ENCODE measurements around the gene PSMB3. TPM values are rescaled to one million over a fixed set of nuclear protein-coding genes. Genes with fewer than 3 reads are reported as not detected.
"Not testable (repeated sequence)": the region's sequence is repeated elsewhere in the genome, so short reads cannot be mapped to it uniquely, and the experiment has no call there.

PSMB3 gene
- total RNA-seq, 2 donors from 2014 or later: 78.5 to 85.5 TPM

GRCh38 chr17:38724337-38724988 is 28.1 kb upstream of the PSMB3 start:
- no peak for ATAC-seq
- H3K36me3 Mint-ChIP-seq (ENCODE audit: low read depth): peaks cover 2% of the 10 kb centered on the region
- H3K27ac Mint-ChIP-seq: peak overlapping the region; percentile 45

GRCh38 chr17:38725066-38725465 is 27.5 kb upstream of the PSMB3 start:
- Mint-ChIP-seq H3K4me1 (peaks cover 39% of the 10 kb centered on the region), H3K4me3 (no peak overlapping the region), H3K27me3 (no peaks in the 10 kb centered on the region), H3K27ac (peak overlapping the region; percentile 45), H3K36me3 (ENCODE audit: low read depth) (peaks cover 2% of the 10 kb centered on the region)
- H3K9me3 ChIP-seq (ENCODE audit: control insufficient read depth, low read length, poor library complexity, severe bottlenecking): no peaks in the 10 kb centered on the region
- ATAC-seq: no peak
- DNase-seq: no peak

More at GRCh38 chr17:38724337-38724988, 28.1 kb upstream of the PSMB3 start:
- Mint-ChIP-seq H3K4me1 (peaks cover 37% of the 10 kb centered on the region), H3K27me3 (no peaks in the 10 kb centered on the region), H3K4me3 (no peak overlapping the region)
- no peak for DNase-seq
- H3K9me3 ChIP-seq (ENCODE audit: control insufficient read depth, low read length, poor library complexity, severe bottlenecking): no peaks in the 10 kb centered on the region

- not testable (repeated sequence) for H3K36me3 Mint-ChIP-seq (ENCODE audit: low read depth); H3K9me3 ChIP-seq (ENCODE audit: control insufficient read depth, low read length, poor library complexity, severe bottlenecking); DNase-seq; ATAC-seq; H3K27me3 Mint-ChIP-seq
- peak overlapping the region; percentile 41 for H3K4me3 Mint-ChIP-seq
- peak overlapping the region; percentile 93 for H3K27ac Mint-ChIP-seq
- peaks cover 40% of the 10 kb centered on the region for H3K4me1 Mint-ChIP-seq
Measured at GRCh38 chr17:38726145-38726544, 26.4 kb upstream of the PSMB3 start.

- Mint-ChIP-seq H3K36me3 (ENCODE audit: low read depth) (peaks cover 2% of the 10 kb centered on the region), H3K27ac (peak overlapping the region; percentile 93), H3K4me3 (peak overlapping the region; percentile 81), H3K27me3 (no peaks in the 10 kb centered on the region), H3K4me1 (peaks cover 45% of the 10 kb centered on the region)
- ATAC-seq (peak; percentile 28), DNase-seq (no peak)
- no peaks in the 10 kb centered on the region for H3K9me3 ChIP-seq (ENCODE audit: control insufficient read depth, low read length, poor library complexity, severe bottlenecking)
Measured at GRCh38 chr17:38727736-38728135, 24.8 kb upstream of the PSMB3 start.

- no peaks in the 10 kb centered on the region for H3K9me3 ChIP-seq (ENCODE audit: control insufficient read depth, low read length, poor library complexity, severe bottlenecking)
- DNase-seq (peak; percentile 30 to 63 (median 40)), ATAC-seq (peak; percentile 63)
- Mint-ChIP-seq H3K36me3 (ENCODE audit: low read depth) (peaks cover 4% of the 10 kb centered on the region), H3K27me3 (no peaks in the 10 kb centered on the region), H3K27ac (peak overlapping the region; percentile 93), H3K4me1 (peaks cover 48% of the 10 kb centered on the region), H3K4me3 (peak overlapping the region; percentile 81)
Measured at GRCh38 chr17:38728290-38728831, 24.2 kb upstream of the PSMB3 start.

GRCh38 chr17:38729368-38729885 is 23.1 kb upstream of the PSMB3 start:
- H3K4me3 Mint-ChIP-seq: peak overlapping the region; percentile 81
- H3K9me3 ChIP-seq (ENCODE audit: control insufficient read depth, low read length, poor library complexity, severe bottlenecking): no peaks in the 10 kb centered on the region
- H3K36me3 Mint-ChIP-seq (ENCODE audit: low read depth): peaks cover 4% of the 10 kb centered on the region
- H3K4me1 Mint-ChIP-seq: peaks cover 53% of the 10 kb centered on the region
- peak overlapping the region; percentile 93 for H3K27ac Mint-ChIP-seq
- H3K27me3 Mint-ChIP-seq: no peaks in the 10 kb centered on the region
- ATAC-seq (no peak), DNase-seq (no peak)

- H3K27me3 Mint-ChIP-seq: no peaks in the 10 kb centered on the region
- peak; percentile 86 to 92 (median 86) for DNase-seq
- H3K4me1 Mint-ChIP-seq: peaks cover 54% of the 10 kb centered on the region
- peak within 1 kb of the TSS; percentile 98 for H3K27ac Mint-ChIP-seq
- no peaks in the 10 kb centered on the region for H3K9me3 ChIP-seq (ENCODE audit: control insufficient read depth, low read length, poor library complexity, severe bottlenecking)
- peaks cover 4% of the 10 kb centered on the region for H3K36me3 Mint-ChIP-seq (ENCODE audit: low read depth)
- peak; percentile 85 for ATAC-seq
- peak within 1 kb of the TSS; percentile 99 for H3K4me3 Mint-ChIP-seq
Measured at GRCh38 chr17:38729886-38730525, 22.5 kb upstream of the PSMB3 start, which contains the start of gene CISD3. Gene CISD3, plus strand, starts transcription at chr17:38730341. Its CDS starts 18 bp downstream, at chr17:38730359.

- H3K27me3 Mint-ChIP-seq: no peaks in the 10 kb centered on the region
- no peak for ATAC-seq
- peaks cover 56% of the 10 kb centered on the region for H3K4me1 Mint-ChIP-seq
- peak overlapping the region; percentile 99 for H3K4me3 Mint-ChIP-seq
- H3K9me3 ChIP-seq (ENCODE audit: control insufficient read depth, low read length, poor library complexity, severe bottlenecking): no peaks in the 10 kb centered on the region
- H3K36me3 Mint-ChIP-seq (ENCODE audit: low read depth): peaks cover 3% of the 10 kb centered on the region
- no peak for DNase-seq
- H3K27ac Mint-ChIP-seq: peak overlapping the region; percentile 98
Measured at GRCh38 chr17:38730526-38731379, 21.8 kb upstream of the PSMB3 start.

- Mint-ChIP-seq H3K36me3 (ENCODE audit: low read depth) (peaks cover 3% of the 10 kb centered on the region), H3K4me1 (peaks cover 52% of the 10 kb centered on the region), H3K27me3 (no peaks in the 10 kb centered on the region), H3K4me3 (peak overlapping the region; percentile 99), H3K27ac (peak overlapping the region; percentile 98)
- H3K9me3 ChIP-seq (ENCODE audit: control insufficient read depth, low read length, poor library complexity, severe bottlenecking): no peaks in the 10 kb centered on the region
- DNase-seq: no peak
- no peak for ATAC-seq
Measured at GRCh38 chr17:38731526-38732294, 20.8 kb upstream of the PSMB3 start.

- H3K9me3 ChIP-seq (ENCODE audit: control insufficient read depth, low read length, poor library complexity, severe bottlenecking): no peaks in the 10 kb centered on the region
- ATAC-seq: no peak
- H3K27ac Mint-ChIP-seq: peak overlapping the region; percentile 98
- H3K27me3 Mint-ChIP-seq: no peaks in the 10 kb centered on the region
- H3K4me3 Mint-ChIP-seq: peak overlapping the region; percentile 99
- H3K4me1 Mint-ChIP-seq: peaks cover 50% of the 10 kb centered on the region
- no peak for DNase-seq
- peaks cover 3% of the 10 kb centered on the region for H3K36me3 Mint-ChIP-seq (ENCODE audit: low read depth)
Measured at GRCh38 chr17:38732376-38733281, 19.9 kb upstream of the PSMB3 start.

- peak overlapping the region; percentile 85 for H3K27ac Mint-ChIP-seq
Measured at GRCh38 chr17:38733282-38733981, 19.1 kb upstream of the PSMB3 start.

More at GRCh38 chr17:38733282-38733981, 19.1 kb upstream of the PSMB3 start:
- no peak for DNase-seq
- H3K4me1 Mint-ChIP-seq: peaks cover 42% of the 10 kb centered on the region
- H3K36me3 Mint-ChIP-seq (ENCODE audit: low read depth): peaks cover 3% of the 10 kb centered on the region
- ATAC-seq: no peak
- no peaks in the 10 kb centered on the region for H3K27me3 Mint-ChIP-seq
- no peak overlapping the region for H3K4me3 Mint-ChIP-seq
- no peaks in the 10 kb centered on the region for H3K9me3 ChIP-seq (ENCODE audit: control insufficient read depth, low read length, poor library complexity, severe bottlenecking)

Data from T-helper 17 cell (primary cell).